ENCODE data around the gene C16orf54. TPM values are rescaled to one million over a fixed set of nuclear protein-coding genes. Genes with fewer than 3 reads are reported as not detected.

C16orf54 gene
- total and polyA plus RNA-seq, 10 of the 15 experiments (the other 5 are each of a cell fraction or from before 2014, with no cell fraction given), result 2.1 to 13.3 (median 5.4) TPM

DNA sequence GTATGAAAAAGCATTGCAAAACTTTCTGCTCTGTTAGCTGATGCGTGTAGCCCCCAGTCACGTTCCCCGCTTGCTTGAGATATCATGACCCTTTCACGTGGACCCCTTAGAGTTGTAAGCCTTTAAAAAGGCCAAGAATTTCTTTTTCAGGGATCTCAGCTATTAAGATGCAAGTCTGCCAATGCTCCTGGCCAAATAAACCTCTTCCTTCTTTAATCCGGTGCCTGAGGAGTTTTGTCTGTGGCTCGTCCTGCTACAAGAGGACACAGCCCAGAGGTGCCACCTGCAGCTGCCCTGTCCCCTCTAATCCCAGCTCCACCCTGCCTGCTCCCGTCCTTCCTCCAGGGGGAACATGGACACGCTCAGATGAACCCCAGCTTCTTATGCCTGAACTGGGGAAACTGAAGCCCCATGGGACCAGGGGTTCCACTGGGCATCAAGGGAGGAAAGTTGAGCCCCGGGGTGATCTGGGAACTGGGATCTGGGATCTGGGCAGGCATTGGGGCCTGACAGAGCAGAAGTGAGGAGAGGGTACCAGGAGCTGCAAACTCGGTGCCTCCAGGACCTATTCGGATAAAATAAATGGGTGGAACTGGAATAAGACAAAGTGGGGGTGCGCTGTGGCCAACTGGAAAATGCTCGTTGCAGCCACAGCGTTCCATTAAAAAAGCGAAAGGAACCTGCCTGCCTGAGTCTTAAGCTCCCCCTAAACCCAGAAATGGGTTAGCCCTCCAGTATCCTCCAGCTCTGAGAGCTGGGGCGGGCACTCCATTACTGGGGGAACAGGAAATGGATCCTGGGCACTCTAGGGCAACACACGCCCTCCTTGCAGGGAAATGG lies 47.1 kb downstream of the C16orf54 start:
- no peak for DNase-seq (ENCODE audit: low read depth, low spot score)
- WGBS (ENCODE audit: insufficient coverage, insufficient replicate concordance, low lambda C conversion rate, missing lambda C conversion rate), result 65% methylated on average over 17 of the region's 17 CpGs
- in situ Hi-C loops (cut with MboI) (loop anchor here (5.0 kb wide), 1 partner anchor 329 kb away; no protein-coding TSS in a partner anchor), intact Hi-C loops (cut with micrococcal nuclease; ENCODE audit: unreplicated experiment) (no loop called here)
- ChIA-PET SMC1A (ENCODE audit: uncharacterized antibody, unreplicated experiment) (interaction anchor here (1.1 to 2.8 kb wide), 5 partner anchors 9 to 149 kb away, joined by 3 to 11 read pairs (median 7); no protein-coding TSS in a partner anchor), POLR2A (interaction anchor here (0.8 to 1.1 kb wide), 2 partner anchors 24 to 53 kb away, joined by 3 read pairs; no protein-coding TSS in a partner anchor), CTCF (interaction anchor here (0.7 to 5.2 kb wide), 10 partner anchors 10 to 150 kb away, joined by 3 to 27 read pairs (median 6); partner anchors contain the start of genes PAGR1 and SPN), RAD21 (ENCODE audit: unreplicated experiment) (interaction anchor here (1.0 to 2.2 kb wide), 5 partner anchors 19 to 86 kb away, joined by 3 to 5 read pairs (median 4); partner anchors contain the start of gene SPN)
- Histone ChIP-seq H3K79me2 (ENCODE audit: control insufficient read depth, insufficient read depth, low read length) (no peaks in the 10 kb centered on the region), H3K4me3 (no peak overlapping the region), H3K27me3 (replicated peaks in 1 of 2; ENCODE audit: control insufficient read depth in 2 of 2, insufficient read depth in 2 of 2, low read length in 1 of 2) (no peaks in the 10 kb centered on the region), H2AFZ (ENCODE audit: control insufficient read depth, low read depth, low read length) (no peak overlapping the region), H4K20me1 (ENCODE audit: control insufficient read depth, insufficient read depth) (no peaks in the 10 kb centered on the region), H3K9me3 (replicated peaks; ENCODE audit: control insufficient read depth, insufficient read depth, low read length) (peaks cover 1% of the 10 kb centered on the region; the same call in 2 of the 3 replicates), H3K4me1 (ENCODE audit: control insufficient read depth, insufficient read depth, low read length) (peaks cover 13% of the 10 kb centered on the region), H3K9ac (ENCODE audit: control insufficient read depth, insufficient read depth, low read length) (no peak overlapping the region), H3K4me2 (ENCODE audit: control insufficient read depth, insufficient read depth) (no peak overlapping the region), H3K27ac (ENCODE audit: control insufficient read depth, insufficient read depth) (no peak overlapping the region), H3K36me3 (ENCODE audit: control insufficient read depth in 2 of 2, insufficient read depth in 2 of 2, low read length in 1 of 2) (no peaks in the 10 kb centered on the region; a peak in 1 of 4 replicates)
- 0 out of 2 replicates have a peak, but pooled peaks have one; percentile 60 for TF ChIP-seq CBX5 (IDR thresholded peaks at IDR 0.05; ENCODE audit: low read depth)
- TF ChIP-seq RBBP5 (conservative IDR thresholded peaks at IDR 0.05), result no peak
- TF ChIP-seq MYB (IDR thresholded peaks at IDR 0.05; ENCODE audit: borderline replicate concordance, low read depth, low read length), result no peak
- no peak for TF ChIP-seq PAX8 (IDR thresholded peaks at IDR 0.05)
- peak; percentile 38; the same call in 1 of the 2 replicates for TF ChIP-seq PAX5 (IDR thresholded peaks at IDR 0.05; ENCODE audit: borderline replicate concordance, low read depth, low read length)
- no peak for FAIRE-seq
- no peak for ATAC-seq
- no TSS peak for BruUV-seq (replicated peaks)

DNA sequence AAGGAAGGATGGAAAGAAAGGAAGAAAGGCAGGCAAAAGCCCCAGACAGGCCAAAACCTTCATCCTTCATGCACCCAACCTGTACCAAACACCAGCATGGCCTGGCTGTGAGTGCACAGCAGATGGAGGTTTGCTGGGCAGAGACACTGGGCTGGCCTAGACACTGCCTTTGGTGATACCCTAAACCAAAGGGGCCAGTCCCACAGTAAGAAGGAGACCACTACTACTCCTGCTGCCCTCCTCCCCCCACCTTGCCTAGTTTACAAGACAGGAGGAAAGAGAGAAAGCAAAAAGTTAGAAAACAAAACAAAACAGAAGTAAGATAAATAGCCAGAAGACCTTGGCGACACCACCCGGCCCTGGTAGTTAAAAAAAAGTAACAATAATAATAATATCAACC lies 47.7 kb downstream of the C16orf54 start:
- no peaks in the 10 kb centered on the region for H4K20me1 ChIP-seq (ENCODE audit: control insufficient read depth, insufficient read depth)
- ChIA-PET POLR2A (no interaction called here), CTCF (interaction anchor here (1.8 to 5.2 kb wide), 3 partner anchors 9 to 150 kb away, joined by 6 to 27 read pairs (median 7); no protein-coding TSS in a partner anchor), SMC1A (ENCODE audit: uncharacterized antibody, unreplicated experiment) (no interaction called here), RAD21 (ENCODE audit: unreplicated experiment) (interaction anchor here (0.6 kb wide), 1 partner anchor 31 kb away, joined by 3 read pairs; no protein-coding TSS in a partner anchor)
- in situ Hi-C loops (cut with MboI) (loop anchor here (5.0 kb wide), 1 partner anchor 329 kb away; no protein-coding TSS in a partner anchor), intact Hi-C loops (cut with micrococcal nuclease; ENCODE audit: unreplicated experiment) (no loop called here)
- peaks cover 12% of the 10 kb centered on the region for H3K4me1 ChIP-seq (ENCODE audit: control insufficient read depth, insufficient read depth, low read length)
- ATAC-seq, result no peak
- H3K36me3 ChIP-seq (ENCODE audit: control insufficient read depth in 2 of 2, insufficient read depth in 2 of 2, low read length in 1 of 2), result no peaks in the 10 kb centered on the region; a peak in 1 of 4 replicates
- H3K79me2 ChIP-seq (ENCODE audit: control insufficient read depth, insufficient read depth, low read length), result no peaks in the 10 kb centered on the region
- H3K4me3 ChIP-seq, result no peak overlapping the region
- H3K27ac ChIP-seq (ENCODE audit: control insufficient read depth, insufficient read depth), result no peak overlapping the region
- WGBS (ENCODE audit: insufficient coverage, insufficient replicate concordance, low lambda C conversion rate, missing lambda C conversion rate), result 55% methylated on average over 2 of the region's 2 CpGs
- BruUV-seq (replicated peaks), result TSS peak; percentile 88
- no peak overlapping the region for H2AFZ ChIP-seq (ENCODE audit: control insufficient read depth, low read depth, low read length)
- no peak for DNase-seq (ENCODE audit: low read depth, low spot score)
- no peaks in the 10 kb centered on the region for H3K27me3 ChIP-seq (replicated peaks in 1 of 2; ENCODE audit: control insufficient read depth in 2 of 2, insufficient read depth in 2 of 2, low read length in 1 of 2)
- no peak overlapping the region for H3K4me2 ChIP-seq (ENCODE audit: control insufficient read depth, insufficient read depth)
- H3K9me3 ChIP-seq (replicated peaks; ENCODE audit: control insufficient read depth, insufficient read depth, low read length), result peaks cover 1% of the 10 kb centered on the region; the same call in 2 of the 3 replicates
- H3K9ac ChIP-seq (ENCODE audit: control insufficient read depth, insufficient read depth, low read length), result no peak overlapping the region
- FAIRE-seq, result no peak
- TF ChIP-seq WRNIP1 (IDR thresholded peaks at IDR 0.05; ENCODE audit: borderline replicate concordance, low read depth, low read length), result no peak
- TF ChIP-seq, protein P1, sequence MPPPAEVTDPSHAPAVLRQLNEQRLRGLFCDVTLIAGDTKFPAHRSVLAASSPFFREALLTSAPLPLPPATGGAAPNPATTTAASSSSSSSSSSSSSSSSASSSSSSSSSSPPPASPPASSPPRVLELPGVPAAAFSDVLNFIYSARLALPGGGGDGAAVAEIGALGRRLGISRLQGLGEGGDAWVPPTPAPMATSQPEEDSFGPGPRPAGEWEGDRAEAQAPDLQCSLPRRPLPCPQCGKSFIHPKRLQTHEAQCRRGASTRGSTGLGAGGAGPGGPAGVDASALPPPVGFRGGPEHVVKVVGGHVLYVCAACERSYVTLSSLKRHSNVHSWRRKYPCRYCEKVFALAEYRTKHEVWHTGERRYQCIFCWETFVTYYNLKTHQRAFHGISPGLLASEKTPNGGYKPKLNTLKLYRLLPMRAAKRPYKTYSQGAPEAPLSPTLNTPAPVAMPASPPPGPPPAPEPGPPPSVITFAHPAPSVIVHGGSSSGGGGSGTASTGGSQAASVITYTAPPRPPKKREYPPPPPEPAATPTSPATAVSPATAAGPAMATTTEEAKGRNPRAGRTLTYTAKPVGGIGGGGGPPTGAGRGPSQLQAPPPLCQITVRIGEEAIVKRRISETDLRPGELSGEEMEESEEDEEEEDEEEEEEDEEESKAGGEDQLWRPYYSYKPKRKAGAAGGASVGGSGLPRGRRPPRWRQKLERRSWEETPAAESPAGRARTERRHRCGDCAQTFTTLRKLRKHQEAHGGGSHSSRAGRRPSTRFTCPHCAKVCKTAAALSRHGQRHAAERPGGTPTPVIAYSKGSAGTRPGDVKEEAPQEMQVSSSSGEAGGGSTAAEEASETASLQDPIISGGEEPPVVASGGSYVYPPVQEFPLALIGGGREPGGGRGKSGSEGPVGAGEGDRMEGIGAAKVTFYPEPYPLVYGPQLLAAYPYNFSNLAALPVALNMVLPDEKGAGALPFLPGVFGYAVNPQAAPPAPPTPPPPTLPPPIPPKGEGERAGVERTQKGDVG (CRISPR knock-in tag; IDR thresholded peaks at IDR 0.05), result no peak
- TF ChIP-seq TAF1 (IDR thresholded peaks at IDR 0.05; ENCODE audit: borderline replicate concordance, low read depth, low read length), result no peak

All from GM12878 (cell line).